Tibial nerve (tissue), 4 donors: Measurements from ENCODE around the gene DGLUCY.

Source experiments
- CTCF ChIP-seq, 5 experiments: fragments of 200-600 bp in 3 of 5; fragments of 450-650 bp in 2 of 5; sonication (generic) in 3 of 5; IDR thresholded peaks; one replicate each; pipeline ENCODE4 v1.5.1; 2016 to 2019; ENCODE audit warnings: antibody characterized with exemption in 5 of 5, mild to moderate bottlenecking in 3 of 5, moderate library complexity in 2 of 5
- EP300 ChIP-seq, 2 donors: sonication (generic); formaldehyde crosslinking; IDR thresholded peaks; one replicate each; pipeline ENCODE4 v1.6.1; 2017; ENCODE audit warnings: antibody characterized with exemption in 2 of 2, mild to moderate bottlenecking in 1 of 2

- TF ChIP-seq CTCF (IDR thresholded peaks at IDR 0.05) (no peak), EP300 (IDR thresholded peaks at IDR 0.05) (no peak)
Measured at GRCh38 chr14:91144425-91145145, 30.7 kb downstream of the DGLUCY start.
